MM.1S (cell line): ENCODE data around the gene CLCA1.

Experiments
- EZH2 ChIP-seq: fragments of 300-600 bp; sonication (generic); optimal IDR thresholded peaks from 2 replicates; pipeline ENCODE3; 2017; ENCODE audit warnings: low read depth, mild to moderate bottlenecking, antibody characterized with exemption, low read length, mixed read lengths
- TF ChIP-seq, protein P1 (sequence below): fragments of 300-600 bp; sonication (generic); IDR thresholded peaks from 2 replicates; pipeline ENCODE4 v1.5.1; 2016; ENCODE audit warnings: antibody characterized with exemption, low read length, mixed read lengths

DNA sequence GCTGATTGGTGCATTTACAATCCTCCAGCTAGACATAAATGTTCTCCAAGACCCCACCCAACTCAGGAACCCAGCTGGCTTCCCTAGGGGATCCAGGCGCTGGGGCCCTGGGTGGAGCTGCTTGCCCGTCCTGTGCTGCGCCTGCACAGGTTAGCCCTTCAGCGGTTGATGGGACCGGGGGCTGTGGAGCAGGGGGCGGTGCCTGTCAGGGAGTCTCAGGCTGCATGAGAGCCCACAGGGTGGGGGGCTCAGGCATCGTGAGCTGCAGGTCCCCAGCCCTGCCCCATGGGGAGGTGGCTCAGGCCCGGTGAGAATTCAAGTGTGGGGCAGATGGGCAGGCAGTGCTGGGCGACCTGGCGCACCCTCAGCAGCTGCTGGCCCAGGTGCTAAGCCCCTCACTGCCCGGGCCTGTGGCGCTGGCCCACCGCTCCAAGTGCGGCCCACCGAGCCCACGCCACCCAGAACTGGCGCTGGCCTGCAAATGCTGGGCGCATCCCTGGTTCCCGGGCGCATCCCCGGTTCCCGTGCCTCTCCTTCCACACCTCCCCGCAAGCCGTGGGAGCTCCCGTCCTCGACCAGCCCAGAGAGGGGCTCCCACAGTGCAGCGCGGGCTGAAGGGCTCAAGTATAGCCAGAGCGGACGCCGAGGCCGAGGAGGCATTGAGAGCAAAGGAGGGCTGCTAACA lies 55.1 kb downstream of the CLCA1 start:
- TF ChIP-seq, protein P1, sequence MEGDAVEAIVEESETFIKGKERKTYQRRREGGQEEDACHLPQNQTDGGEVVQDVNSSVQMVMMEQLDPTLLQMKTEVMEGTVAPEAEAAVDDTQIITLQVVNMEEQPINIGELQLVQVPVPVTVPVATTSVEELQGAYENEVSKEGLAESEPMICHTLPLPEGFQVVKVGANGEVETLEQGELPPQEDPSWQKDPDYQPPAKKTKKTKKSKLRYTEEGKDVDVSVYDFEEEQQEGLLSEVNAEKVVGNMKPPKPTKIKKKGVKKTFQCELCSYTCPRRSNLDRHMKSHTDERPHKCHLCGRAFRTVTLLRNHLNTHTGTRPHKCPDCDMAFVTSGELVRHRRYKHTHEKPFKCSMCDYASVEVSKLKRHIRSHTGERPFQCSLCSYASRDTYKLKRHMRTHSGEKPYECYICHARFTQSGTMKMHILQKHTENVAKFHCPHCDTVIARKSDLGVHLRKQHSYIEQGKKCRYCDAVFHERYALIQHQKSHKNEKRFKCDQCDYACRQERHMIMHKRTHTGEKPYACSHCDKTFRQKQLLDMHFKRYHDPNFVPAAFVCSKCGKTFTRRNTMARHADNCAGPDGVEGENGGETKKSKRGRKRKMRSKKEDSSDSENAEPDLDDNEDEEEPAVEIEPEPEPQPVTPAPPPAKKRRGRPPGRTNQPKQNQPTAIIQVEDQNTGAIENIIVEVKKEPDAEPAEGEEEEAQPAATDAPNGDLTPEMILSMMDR, result no peak
- no peak for TF ChIP-seq EZH2
